Muscle layer of duodenum (tissue), 2 donors: ENCODE data around the gene FBLN2.

Source experiments
- H3K27ac ChIP-seq: one replicate; pipeline ENCODE4 v1.7.0; 2013; ENCODE audit warnings: mild to moderate bottlenecking, low read length
- H3K27me3 ChIP-seq: one replicate; pipeline ENCODE4 v1.7.0; 2013; ENCODE audit warnings: low read depth, mild to moderate bottlenecking, control low read depth, low read length
- H3K36me3 ChIP-seq, 2 donors: one replicate each; pipeline ENCODE4 v1.7.0; 2013; ENCODE audit warnings: low read length in 2 of 2, control low read depth in 1 of 2, mild to moderate bottlenecking in 1 of 2; ENCODE audit not compliant: insufficient read depth in 2 of 2, control insufficient read depth in 1 of 2
- H3K4me1 ChIP-seq, 2 donors: one replicate each; pipeline ENCODE4 v1.7.0; 2013; ENCODE audit warnings: low read length in 2 of 2, mild to moderate bottlenecking in 2 of 2, control low read depth in 1 of 2, moderate library complexity in 1 of 2; ENCODE audit not compliant: insufficient read depth in 2 of 2, control insufficient read depth in 1 of 2
- H3K4me3 ChIP-seq, 2 donors: one replicate each; pipeline ENCODE4 v1.7.0; 2013; ENCODE audit warnings: low read length in 2 of 2, low read depth in 1 of 2, mild to moderate bottlenecking in 1 of 2
- H3K9me3 ChIP-seq, 2 donors: one replicate each; pipeline ENCODE4 v1.7.0; 2013; ENCODE audit warnings: low read length in 2 of 2, control low read depth in 1 of 2, mild to moderate bottlenecking in 1 of 2; ENCODE audit not compliant: control insufficient read depth in 1 of 2
- donor health status: healthy.

The FBLN2 gene

DNA sequence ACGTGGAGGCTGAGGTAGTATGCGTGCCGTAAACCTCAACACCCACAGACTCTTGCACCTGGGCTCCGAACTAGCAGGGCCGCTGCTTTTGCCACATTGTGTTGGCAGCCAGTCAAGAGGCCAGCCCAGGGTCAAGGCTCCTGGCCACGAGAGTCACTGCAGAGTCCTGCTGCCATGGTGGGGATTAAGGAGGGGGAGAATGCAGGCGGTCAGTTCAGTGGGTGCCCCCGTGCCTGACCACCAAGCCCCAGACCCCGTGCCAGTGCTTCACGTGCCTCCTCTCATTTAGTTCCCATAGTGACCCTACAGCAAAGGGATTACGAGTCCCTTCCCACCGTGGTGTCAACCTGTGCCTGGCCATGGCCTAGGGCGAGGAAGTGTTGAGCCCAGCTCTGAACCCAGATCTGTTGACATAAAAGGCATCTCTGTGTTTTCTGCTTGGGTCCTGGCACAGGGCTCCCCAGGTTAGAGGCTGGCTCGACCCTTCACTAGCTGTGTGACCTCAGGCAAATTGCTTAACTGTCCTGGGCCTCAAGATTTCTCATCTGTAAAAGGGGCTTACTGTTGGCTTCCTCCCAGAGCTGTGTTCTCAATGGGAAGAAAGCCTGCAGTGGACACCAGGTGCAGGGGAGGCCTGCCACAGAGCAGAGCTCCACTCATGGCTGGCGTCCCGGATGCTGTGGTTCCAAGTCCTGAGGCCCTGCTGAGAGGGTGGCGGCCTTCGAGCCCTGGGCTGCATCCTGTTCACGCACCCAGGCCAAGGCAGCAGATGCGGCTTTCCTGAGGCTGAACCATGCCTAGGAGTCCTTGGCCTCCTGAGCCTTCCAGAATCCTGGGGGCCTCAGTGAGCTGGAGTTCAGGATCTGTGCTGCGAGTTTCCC is 32.8 kb downstream of the FBLN2 start:
- H3K4me3 ChIP-seq: no peak overlapping the region
- H3K4me1 ChIP-seq: no peaks in the 10 kb centered on the region
- no peaks in the 10 kb centered on the region for H3K27me3 ChIP-seq
- no peak overlapping the region for H3K27ac ChIP-seq
- H3K9me3 ChIP-seq: no peaks in the 10 kb centered on the region
- no peaks in the 10 kb centered on the region for H3K36me3 ChIP-seq

DNA sequence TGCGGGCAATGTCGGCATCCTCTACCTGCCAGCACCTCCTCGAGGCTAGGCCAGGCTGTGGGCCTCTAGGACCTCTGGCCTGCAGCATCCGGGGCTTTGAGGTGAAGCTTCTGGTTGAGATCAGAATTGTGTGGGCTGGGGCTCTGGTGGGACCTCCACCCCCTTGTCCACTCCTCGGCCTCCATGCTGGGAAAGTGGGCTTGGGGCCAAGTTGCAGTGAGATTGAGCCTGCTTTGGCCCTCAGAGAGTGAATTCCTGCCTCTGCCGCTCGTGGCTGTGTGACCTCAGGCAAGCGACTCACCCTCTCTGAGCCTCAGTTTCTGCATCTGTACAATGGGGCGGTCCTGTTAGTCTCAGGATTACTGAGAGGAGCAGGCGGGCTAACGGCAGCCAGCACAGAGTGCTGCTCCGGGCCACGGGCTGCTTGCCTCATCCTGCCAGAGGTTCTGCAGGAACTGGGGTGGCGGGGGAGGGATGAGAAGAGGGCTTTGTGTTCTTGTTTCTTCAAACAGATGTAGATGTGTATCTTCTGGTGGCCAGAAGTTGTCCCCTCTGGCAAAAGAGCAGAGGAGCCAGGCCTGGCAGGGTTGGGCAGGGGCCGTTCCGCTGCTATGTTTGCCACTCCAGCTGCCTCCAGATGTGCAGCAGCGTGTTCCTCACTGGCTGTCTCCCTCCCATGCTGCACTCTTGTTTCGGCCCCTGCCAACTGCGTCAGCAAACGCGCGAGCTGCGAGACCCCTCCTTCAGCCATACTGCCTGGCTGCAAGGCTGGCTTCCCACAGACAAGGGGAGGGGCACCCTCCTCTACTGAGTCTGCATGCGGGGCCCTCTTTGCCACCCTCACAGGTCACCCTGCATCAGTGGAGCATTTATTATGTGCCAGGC is 33.7 kb downstream of the FBLN2 start:
- H3K9me3 ChIP-seq: no peaks in the 10 kb centered on the region
- H3K36me3 ChIP-seq: no peaks in the 10 kb centered on the region
- H3K27ac ChIP-seq: no peak overlapping the region
- H3K27me3 ChIP-seq: no peaks in the 10 kb centered on the region
- H3K4me1 ChIP-seq: no peaks in the 10 kb centered on the region
- H3K4me3 ChIP-seq: no peak overlapping the region

DNA sequence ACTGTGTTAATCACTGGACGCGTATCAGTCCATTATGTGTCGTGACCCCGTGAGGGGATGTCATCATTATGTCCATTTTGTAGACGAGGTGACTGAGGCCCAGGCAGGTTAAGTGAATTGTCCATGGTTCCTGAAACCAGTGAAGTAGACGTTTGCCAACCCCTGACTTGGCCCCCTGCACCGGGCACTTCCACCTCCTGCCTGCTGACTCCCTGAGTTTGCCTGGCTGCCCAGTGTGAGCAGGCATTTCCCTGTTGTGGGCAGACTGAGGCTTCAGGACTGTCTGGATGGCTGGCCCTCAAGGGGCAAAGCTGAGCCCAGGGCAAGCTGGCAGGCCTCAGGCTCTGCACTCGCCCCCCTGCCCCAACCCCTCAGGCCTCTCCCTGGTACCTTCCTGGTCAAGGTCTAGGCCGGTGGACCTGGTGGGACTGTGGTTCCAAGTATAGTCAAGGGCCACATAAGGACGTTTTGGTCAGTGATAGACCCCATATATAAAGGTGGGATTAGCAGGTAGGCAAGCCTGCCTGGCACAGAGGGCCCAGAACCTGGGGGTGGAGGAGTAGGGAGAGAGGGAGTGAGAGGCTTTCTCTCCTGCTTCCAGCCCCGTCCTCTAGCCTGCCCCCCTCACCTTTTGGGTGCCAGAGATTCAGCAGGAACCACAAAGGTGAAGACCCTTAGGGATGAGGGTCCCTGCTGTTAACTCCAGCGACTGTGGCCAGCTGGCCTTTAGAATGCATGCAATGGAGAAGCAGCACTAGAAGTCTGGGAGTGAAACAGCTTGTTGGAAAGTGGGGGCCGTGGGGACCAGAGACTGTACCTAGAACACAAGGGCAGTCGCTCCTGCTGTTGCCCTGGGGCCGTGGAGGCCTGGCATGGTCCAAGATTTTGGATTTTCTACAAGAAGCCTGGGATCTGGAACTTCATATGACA is 34.6 kb downstream of the FBLN2 start:
- no peaks in the 10 kb centered on the region for H3K36me3 ChIP-seq
- no peak overlapping the region for H3K4me3 ChIP-seq
- H3K4me1 ChIP-seq: no peaks in the 10 kb centered on the region
- H3K9me3 ChIP-seq: no peaks in the 10 kb centered on the region
- no peak overlapping the region for H3K27ac ChIP-seq
- no peaks in the 10 kb centered on the region for H3K27me3 ChIP-seq

DNA sequence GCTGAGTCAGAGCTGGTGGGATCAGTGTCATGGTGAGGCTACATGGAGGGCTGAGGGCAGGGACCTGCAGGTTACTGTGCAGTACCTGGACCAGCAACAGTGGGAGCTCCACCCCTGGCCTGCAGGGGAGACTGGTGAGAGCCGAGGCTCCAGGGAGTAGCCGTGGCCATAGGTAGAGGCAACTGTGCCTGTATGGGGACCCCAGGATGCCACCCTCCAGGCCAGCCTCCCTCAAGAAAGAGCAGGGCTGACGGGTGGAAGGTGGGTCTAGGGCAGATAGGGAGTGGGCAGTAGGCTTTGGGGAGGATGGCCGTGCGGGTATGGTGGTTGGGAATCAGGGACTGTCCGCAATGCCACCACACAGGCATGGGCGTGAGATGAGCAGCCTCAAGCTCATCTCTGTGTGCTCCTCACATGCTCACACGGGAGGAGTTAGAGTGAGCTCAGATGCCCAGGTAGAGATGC is 35.5 kb downstream of the FBLN2 start:
- Histone ChIP-seq H3K9me3 (no peaks in the 10 kb centered on the region), H3K27ac (no peak overlapping the region), H3K36me3 (no peaks in the 10 kb centered on the region), H3K27me3 (no peaks in the 10 kb centered on the region), H3K4me1 (no peaks in the 10 kb centered on the region), H3K4me3 (no peak overlapping the region)

DNA sequence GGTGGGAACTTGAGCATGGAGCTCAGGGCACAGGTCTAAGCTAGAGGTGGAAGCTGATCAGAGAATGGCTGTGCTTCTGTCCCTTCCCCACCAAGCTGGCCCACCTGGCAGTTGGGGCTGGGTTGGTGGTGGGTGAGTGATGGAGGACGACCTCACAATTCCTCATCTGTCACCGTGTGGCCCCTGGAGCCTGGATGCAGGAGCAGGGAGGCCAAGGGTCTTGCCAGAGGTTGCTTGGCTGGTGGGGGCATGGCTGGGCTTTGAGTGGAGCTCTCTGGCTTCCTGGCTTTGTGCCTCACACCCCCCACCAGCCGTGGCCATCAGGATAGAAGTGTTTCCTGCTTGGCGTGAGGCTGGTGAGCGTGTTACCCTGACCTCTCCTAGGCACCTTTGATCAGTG is 36.0 kb downstream of the FBLN2 start:
- Histone ChIP-seq H3K27me3 (no peaks in the 10 kb centered on the region), H3K27ac (no peak overlapping the region), H3K36me3 (no peaks in the 10 kb centered on the region), H3K4me1 (no peaks in the 10 kb centered on the region), H3K9me3 (no peaks in the 10 kb centered on the region), H3K4me3 (no peak overlapping the region)

DNA sequence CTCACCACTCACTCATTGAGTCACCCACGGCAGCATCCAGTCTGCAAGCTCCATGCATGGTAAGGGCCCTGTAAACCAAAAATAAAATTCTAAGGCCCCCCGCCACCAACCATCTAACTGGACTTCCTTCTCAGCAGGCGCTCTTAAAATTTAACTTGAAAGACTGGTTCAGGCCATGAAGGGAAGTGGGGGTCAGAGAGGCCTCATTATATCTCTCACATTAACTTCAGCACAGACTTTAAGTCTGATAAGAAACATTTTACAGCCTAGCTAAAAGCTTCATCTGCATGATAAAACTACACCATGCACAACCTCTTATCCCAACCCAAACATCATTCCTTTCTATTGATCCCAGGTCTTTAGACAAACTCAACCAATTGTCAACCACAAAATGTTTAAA is 38.5 kb downstream of the FBLN2 start:
- no peak overlapping the region for H3K4me3 ChIP-seq
- no peak overlapping the region for H3K27ac ChIP-seq
- H3K4me1 ChIP-seq: no peaks in the 10 kb centered on the region
- H3K27me3 ChIP-seq: no peaks in the 10 kb centered on the region
- H3K36me3 ChIP-seq: no peaks in the 10 kb centered on the region
- H3K9me3 ChIP-seq: no peaks in the 10 kb centered on the region

DNA sequence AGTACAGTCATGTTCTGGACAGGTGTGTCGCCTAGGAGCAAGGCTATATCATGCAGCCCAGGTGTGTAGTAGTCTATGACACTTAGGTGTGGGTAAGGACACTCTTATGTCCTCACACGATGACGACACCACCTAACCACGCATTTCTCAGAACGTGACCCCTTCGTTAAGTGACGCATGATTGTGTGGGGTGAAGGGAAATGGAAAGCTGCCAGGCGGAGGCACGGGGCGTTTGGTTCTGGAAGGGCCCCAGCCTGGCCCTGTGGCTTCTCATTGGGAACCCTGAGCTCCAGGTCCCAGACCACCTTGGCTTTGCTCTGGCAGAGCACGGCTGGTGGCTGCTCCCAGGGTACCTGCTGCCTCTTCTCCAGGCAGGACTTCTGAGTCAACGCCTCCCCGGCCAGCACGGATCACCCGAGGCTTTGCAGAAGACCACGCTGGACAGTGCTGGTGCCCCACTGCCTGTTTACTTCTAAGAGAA is 39.3 kb downstream of the FBLN2 start:
- no peaks in the 10 kb centered on the region for H3K36me3 ChIP-seq
- no peak overlapping the region for H3K4me3 ChIP-seq
- H3K27ac ChIP-seq: no peak overlapping the region
- H3K4me1 ChIP-seq: no peaks in the 10 kb centered on the region
- H3K27me3 ChIP-seq: no peaks in the 10 kb centered on the region
- no peaks in the 10 kb centered on the region for H3K9me3 ChIP-seq

DNA sequence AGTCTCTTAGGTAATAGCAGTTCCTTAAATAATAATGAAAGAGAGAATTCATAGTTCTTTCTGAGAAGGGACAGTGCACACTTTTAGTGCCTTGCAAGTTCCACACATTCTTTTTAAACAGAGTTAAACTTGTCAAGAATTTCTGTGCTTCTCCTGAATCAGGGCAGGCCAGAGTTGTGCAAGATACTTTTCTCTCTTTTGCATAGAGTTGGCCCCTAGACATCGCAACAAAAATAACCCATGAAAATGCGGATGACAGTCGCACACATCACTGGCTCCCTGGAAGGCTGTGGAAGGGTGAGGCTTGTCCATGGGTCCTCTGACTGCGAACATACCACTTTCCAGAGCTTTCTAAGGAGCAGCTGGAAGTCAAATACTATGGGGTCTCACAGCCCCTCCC is 40.1 kb downstream of the FBLN2 start:
- Histone ChIP-seq H3K4me1 (no peaks in the 10 kb centered on the region), H3K4me3 (no peak overlapping the region), H3K27ac (no peak overlapping the region), H3K27me3 (no peaks in the 10 kb centered on the region), H3K9me3 (no peaks in the 10 kb centered on the region), H3K36me3 (no peaks in the 10 kb centered on the region)

DNA sequence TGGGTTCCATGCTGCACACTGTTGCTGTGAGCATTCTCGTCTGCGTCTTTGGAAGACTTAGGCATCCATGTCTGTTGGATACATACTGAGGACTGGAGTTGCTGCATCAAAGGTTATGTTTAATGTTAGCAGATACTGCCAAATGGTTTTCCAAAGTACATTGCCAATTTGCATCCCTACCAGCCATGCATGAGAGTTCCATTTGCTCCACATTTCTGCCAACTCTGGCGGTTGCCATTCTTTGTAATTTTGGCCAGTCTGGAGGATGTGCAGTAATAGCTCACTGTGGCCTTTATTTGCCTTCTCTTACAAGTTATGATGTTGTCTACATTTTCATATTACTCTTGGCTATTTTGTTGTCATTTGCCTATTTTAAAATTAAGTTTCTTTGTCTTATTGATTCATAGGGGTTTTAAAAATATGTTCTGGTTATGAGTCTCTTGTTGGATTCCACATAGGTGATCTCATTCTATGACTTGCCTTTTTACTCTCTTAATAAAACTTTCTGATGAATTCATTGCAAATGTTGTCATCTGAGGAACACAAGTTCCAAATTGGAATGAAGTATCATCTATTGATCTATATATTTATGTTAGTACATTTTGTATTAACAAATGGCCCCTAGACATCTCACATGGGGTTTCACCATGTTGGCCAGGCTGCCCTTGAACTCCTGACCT is 42.1 kb downstream of the FBLN2 start:
- Histone ChIP-seq H3K36me3 (no peaks in the 10 kb centered on the region), H3K27ac (no peak overlapping the region), H3K4me1 (no peaks in the 10 kb centered on the region), H3K9me3 (no peaks in the 10 kb centered on the region), H3K4me3 (no peak overlapping the region), H3K27me3 (no peaks in the 10 kb centered on the region)

DNA sequence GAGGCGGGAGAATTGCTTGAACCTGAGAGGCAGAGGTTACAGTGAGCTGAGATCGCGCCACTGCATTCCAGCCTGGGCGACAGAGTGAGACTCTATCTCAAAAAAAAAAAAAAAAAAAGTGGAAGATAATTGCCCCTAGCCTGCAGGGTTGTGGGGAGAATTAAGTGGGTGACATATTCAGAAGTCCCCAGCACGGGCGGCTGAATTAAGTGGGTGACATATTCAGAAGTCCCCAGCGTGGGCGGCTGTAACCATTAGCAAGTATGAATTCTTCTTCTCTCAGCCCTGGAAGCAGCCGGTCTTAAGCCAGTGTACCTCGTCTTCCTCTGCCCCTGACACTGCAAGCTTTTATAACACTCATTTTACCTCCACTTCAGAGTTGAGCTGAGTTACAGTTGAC is 44.7 kb downstream of the FBLN2 start:
- Histone ChIP-seq H3K4me3 (no peak overlapping the region), H3K27ac (no peak overlapping the region), H3K27me3 (no peaks in the 10 kb centered on the region), H3K9me3 (no peaks in the 10 kb centered on the region), H3K36me3 (no peaks in the 10 kb centered on the region), H3K4me1 (no peaks in the 10 kb centered on the region)
